ENCODE data around the gene ZFPM1.

ZFPM1 gene

DNA sequence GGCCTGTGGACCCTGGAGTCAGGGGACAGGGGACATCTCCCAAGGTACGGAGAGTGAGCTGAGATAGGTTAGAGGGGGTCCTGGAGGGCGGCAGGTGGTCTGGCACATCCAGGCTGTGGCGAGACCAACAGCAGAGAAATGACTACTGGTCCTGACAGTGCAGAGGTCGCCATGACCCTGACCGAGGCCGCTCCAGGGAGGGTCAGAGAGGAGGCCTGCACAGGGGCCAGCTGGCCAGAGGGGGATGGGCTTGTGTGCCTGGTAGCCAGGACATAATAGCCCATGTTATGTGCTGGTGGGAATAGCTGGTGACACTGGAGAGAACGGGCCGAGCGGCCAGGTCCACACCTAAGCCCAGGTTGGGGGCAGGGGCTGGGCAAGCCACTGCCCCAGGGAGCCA lies 76.5 kb downstream of the ZFPM1 start:
- no peak for TF ChIP-seq ZFX (IDR thresholded peaks at IDR 0.05; ENCODE audit: borderline replicate concordance)
- TF ChIP-seq, protein P1, sequence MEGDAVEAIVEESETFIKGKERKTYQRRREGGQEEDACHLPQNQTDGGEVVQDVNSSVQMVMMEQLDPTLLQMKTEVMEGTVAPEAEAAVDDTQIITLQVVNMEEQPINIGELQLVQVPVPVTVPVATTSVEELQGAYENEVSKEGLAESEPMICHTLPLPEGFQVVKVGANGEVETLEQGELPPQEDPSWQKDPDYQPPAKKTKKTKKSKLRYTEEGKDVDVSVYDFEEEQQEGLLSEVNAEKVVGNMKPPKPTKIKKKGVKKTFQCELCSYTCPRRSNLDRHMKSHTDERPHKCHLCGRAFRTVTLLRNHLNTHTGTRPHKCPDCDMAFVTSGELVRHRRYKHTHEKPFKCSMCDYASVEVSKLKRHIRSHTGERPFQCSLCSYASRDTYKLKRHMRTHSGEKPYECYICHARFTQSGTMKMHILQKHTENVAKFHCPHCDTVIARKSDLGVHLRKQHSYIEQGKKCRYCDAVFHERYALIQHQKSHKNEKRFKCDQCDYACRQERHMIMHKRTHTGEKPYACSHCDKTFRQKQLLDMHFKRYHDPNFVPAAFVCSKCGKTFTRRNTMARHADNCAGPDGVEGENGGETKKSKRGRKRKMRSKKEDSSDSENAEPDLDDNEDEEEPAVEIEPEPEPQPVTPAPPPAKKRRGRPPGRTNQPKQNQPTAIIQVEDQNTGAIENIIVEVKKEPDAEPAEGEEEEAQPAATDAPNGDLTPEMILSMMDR (IDR thresholded peaks at IDR 0.05): no peak
- no peak overlapping the region for H3K27ac ChIP-seq

DNA sequence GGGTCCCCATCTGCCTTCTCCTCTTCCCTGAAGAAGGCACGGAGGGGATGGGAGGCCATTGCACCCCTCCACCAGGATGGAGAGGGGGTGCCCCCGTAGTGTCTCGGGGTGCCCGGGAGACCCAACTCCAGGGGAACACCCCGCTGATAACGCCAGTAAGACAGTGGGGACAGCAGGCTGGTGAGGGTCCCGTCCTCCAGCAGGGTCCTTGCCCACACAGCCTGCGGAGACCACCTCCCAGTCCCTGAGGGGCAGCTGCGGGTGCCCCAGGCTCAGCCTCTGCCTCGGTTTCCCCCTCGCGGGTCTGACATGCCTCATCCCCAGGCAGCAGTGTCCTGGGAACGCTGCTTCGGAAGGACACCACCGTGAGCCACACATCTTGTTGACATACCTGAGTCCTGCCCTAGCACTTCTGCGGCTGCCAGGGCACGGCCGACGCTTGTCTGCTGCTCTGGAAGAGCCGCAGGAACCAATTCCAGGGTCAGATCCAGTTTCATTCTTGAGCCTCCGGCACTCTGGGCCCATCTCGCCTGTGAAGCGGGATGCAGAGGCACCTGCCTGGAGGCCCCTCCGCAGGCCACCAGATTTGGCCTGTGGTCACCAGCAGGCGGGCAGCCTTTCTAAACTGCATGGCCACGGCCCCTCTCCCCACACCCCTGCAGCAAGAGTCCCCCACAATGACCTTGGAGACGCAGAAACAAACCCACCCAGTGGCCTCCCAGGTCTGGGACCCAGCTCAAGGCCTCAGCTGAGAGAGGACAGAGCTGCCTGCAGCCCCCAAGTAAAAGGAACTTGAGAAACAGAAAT lies 77.2 kb downstream of the ZFPM1 start:
- TF ChIP-seq, protein P1 (IDR thresholded peaks at IDR 0.05): no peak
- no peak for TF ChIP-seq ZFX (IDR thresholded peaks at IDR 0.05; ENCODE audit: borderline replicate concordance)
- 0 out of 2 replicates have a peak overlapping the region, but pooled peaks have one; percentile 17 for H3K27ac ChIP-seq

DNA sequence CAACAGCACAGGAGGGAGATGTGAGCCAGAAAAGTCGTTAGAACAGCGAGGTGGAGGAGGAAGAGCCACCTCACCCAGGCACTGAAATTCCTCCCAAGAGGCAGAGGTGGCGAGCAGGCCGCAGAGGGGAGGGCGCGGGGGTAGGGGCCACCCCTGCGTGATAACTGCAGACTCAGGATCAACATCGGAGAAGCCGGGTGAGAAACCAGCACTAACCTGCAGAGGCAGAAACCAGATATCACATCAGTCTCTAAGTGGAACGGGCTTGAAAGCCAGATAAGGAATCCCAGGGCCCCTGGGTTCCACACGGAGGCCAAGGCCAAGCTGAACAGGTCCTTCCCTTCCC lies 77.8 kb downstream of the ZFPM1 start:
- no peak for TF ChIP-seq ZFX (IDR thresholded peaks at IDR 0.05; ENCODE audit: borderline replicate concordance)
- TF ChIP-seq, protein P1 (IDR thresholded peaks at IDR 0.05): no peak
- H3K27ac ChIP-seq: 0 out of 2 replicates have a peak overlapping the region, but pooled peaks have one; percentile 17

DNA sequence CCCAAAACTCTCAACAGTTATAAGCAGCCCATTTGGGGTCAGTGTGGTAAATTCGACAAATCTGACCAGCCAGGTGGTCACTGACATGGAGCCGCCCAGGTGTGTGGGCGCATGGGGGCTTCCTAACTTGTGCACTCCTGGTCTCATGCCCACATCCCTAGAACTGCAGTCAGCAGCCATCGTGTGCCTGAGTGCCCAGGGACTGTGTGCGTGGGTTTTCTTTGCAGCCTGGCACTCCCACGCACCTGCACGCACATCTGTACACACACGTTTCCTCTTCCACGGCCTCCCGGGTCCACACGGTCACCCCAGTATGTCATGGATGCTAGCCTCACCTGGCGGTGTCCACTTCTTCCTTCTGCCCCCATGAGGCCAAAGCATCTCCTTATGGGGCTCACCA lies 78.3 kb downstream of the ZFPM1 start:
- no peak overlapping the region for H3K27ac ChIP-seq

DNA sequence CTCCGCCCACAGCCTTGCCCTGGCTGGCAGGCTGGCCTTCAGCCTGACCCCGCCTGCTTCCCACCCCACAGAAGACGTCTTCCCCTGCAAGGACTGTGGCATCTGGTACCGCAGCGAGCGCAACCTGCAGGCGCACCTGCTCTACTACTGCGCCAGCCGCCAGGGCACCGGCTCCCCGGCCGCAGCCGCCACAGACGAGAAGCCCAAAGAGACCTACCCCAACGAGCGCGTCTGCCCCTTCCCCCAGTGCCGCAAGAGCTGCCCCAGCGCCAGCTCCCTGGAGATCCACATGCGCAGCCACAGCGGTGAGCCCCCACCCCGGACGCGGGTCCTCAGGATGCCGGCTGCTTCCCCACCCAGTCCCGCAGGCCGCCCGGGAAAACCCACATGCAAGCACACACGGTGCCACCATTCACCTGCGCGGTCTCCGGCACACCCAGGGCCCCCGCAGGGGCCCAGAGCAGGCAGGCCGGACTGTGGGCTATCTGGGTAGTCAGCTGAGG lies 78.9 kb downstream of the ZFPM1 start:
- no peak for TF ChIP-seq ZFX (IDR thresholded peaks at IDR 0.05; ENCODE audit: borderline replicate concordance)
- H3K27ac ChIP-seq: no peak overlapping the region

More for the DNA sequence above, 78.3 kb downstream of the ZFPM1 start:
- TF ChIP-seq, protein P1 (IDR thresholded peaks at IDR 0.05): no peak
- no peak for TF ChIP-seq ZFX (IDR thresholded peaks at IDR 0.05; ENCODE audit: borderline replicate concordance)

DNA sequence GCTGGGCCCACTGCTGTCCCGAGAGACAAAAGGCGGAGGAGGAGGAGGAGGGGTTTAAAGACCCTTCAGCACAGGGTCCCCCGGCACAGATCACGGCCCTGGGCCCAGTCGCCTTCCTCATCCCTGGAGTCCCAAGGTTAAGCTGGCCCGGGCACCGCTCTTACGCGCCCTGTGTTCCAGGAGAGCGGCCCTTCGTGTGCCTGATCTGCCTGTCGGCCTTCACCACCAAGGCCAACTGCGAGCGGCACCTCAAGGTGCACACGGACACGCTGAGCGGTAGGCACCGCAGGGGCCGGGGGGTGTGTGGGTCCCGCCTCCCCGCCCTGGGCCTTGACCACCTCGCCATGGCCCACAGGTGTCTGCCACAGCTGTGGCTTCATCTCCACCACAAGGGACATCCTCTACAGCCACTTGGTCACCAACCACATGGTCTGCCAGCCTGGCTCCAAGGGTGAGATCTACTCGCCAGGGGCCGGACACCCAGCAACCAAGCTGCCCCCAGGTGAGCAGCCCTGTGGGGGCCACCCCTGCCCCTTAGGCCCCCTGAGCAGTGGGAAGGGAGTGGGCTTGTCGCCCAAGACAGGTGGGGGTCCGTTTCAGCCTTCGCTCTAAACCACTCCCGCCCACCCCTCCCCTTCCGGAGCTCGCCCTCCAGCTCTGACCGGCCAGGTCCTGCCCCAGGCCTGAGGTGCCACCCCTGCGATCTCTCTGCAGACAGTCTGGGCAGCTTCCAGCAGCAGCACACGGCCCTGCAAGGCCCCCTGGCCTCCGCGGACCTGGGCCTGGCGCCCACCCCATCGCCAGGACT lies 79.6 kb downstream of the ZFPM1 start:
- no peak for TF ChIP-seq ZFX (IDR thresholded peaks at IDR 0.05; ENCODE audit: borderline replicate concordance)
- TF ChIP-seq, protein P1 (IDR thresholded peaks at IDR 0.05): no peak
- no peak overlapping the region for H3K27ac ChIP-seq

DNA sequence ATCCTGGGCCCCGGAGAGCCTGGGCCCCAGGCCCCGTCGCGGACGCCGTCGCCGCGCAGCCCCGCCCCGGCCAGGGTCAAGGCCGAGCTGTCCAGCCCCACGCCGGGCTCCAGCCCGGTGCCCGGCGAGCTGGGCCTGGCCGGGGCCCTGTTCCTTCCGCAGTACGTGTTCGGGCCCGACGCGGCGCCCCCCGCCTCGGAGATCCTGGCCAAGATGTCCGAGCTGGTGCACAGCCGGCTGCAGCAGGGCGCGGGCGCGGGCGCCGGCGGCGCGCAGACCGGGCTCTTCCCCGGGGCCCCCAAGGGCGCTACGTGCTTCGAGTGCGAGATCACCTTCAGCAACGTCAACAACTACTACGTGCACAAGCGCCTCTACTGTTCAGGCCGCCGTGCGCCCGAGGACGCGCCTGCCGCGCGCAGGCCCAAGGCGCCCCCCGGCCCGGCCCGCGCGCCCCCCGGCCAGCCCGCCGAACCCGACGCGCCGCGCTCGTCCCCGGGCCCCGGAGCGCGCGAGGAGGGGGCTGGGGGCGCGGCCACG lies 80.4 kb downstream of the ZFPM1 start:
- H3K27ac ChIP-seq: peak overlapping the region; percentile 81
- TF ChIP-seq, protein P1 (IDR thresholded peaks at IDR 0.05): no peak
- no peak for TF ChIP-seq ZFX (IDR thresholded peaks at IDR 0.05; ENCODE audit: borderline replicate concordance)

Measured in 22Rv1 (cell line).